Osteoblast (primary cell): ENCODE measurements around the gene SEMA5B. TPM values are rescaled to one million over a fixed set of nuclear protein-coding genes. Genes with fewer than 3 reads are reported as not detected.

Experiments
- DNase-seq: peaks from one replicate; pipeline ENCODE4 v3.0.0; 2011; ENCODE audit warnings: low spot score, mixed read lengths; ENCODE audit not compliant: insufficient read length; ENCODE audit errors: missing footprints
- H2AFZ ChIP-seq: 2 replicates; pipeline ENCODE4 v1.6.0; 2011; ENCODE audit warnings: mild to moderate bottlenecking, low read length
- H3K27ac ChIP-seq: 2 replicates; pipeline ENCODE4 v1.5.1; 2011; ENCODE audit warnings: mild to moderate bottlenecking, low read depth, low read length, moderate library complexity
- H3K27me3 ChIP-seq: 2 replicates; pipeline ENCODE4 v1.6.0; 2012; ENCODE audit warnings: mild to moderate bottlenecking, control low read depth, inconsistent platforms, low read length, moderate library complexity; ENCODE audit not compliant: insufficient read depth
- H3K36me3 ChIP-seq: 2 replicates; pipeline ENCODE4 v1.5.1; 2011; ENCODE audit warnings: mild to moderate bottlenecking, low read length, control low read depth, moderate library complexity; ENCODE audit not compliant: insufficient read depth
- H3K4me1 ChIP-seq: 2 replicates; pipeline ENCODE4 v1.5.1; 2011; ENCODE audit warnings: mild to moderate bottlenecking, low read length, control low read depth, moderate library complexity; ENCODE audit not compliant: insufficient read depth
- H3K4me2 ChIP-seq: 2 replicates; pipeline ENCODE4 v1.6.0; 2011; ENCODE audit warnings: mild to moderate bottlenecking, low read length; ENCODE audit not compliant: insufficient read depth
- H3K4me3 ChIP-seq: fragments of 200-600 bp; sonication (generic); 3 replicates; pipeline ENCODE4 v1.5.1; 2012; ENCODE audit warnings: mild to moderate bottlenecking, low read length, inconsistent platforms; ENCODE audit not compliant: insufficient read depth
- H3K79me2 ChIP-seq: 2 replicates; pipeline ENCODE4 v1.6.0; 2012; ENCODE audit warnings: mild to moderate bottlenecking, low read length, control low read depth, inconsistent platforms; ENCODE audit not compliant: insufficient read depth
- H3K9me3 ChIP-seq: 2 replicates; pipeline ENCODE4 v1.5.1; 2011; ENCODE audit warnings: low read depth, low read length, control low read depth
- H4K20me1 ChIP-seq: 2 replicates; pipeline ENCODE4 v1.6.0; 2012; ENCODE audit warnings: mild to moderate bottlenecking, low read length, control low read depth; ENCODE audit not compliant: insufficient read depth
- CTCF ChIP-seq: IDR thresholded peaks from 2 replicates; pipeline ENCODE4 v1.5.1; 2011; ENCODE audit warnings: mild to moderate bottlenecking, low read depth, low read length, moderate library complexity; ENCODE audit errors: extremely low read depth
- total RNA-seq: library from RNA; depleted of rRNA; stranded (reverse); fragments of >200 nt; gene quantifications from 2 replicates; pipeline ENCODE4 v1.2.3, GENCODE V29; 2012

The SEMA5B gene
- total RNA-seq, 1 donor: not detected

- Histone ChIP-seq H3K4me2 (no peak overlapping the region), H3K27ac (no peak overlapping the region), H3K79me2 (no peaks in the 10 kb centered on the region), H3K4me1 (no peaks in the 10 kb centered on the region), H3K36me3 (no peaks in the 10 kb centered on the region), H3K27me3 (peaks cover 59% of the 10 kb centered on the region), H3K9me3 (no peaks in the 10 kb centered on the region), H4K20me1 (no peaks in the 10 kb centered on the region), H2AFZ (no peak overlapping the region), H3K4me3 (no peak overlapping the region)
- DNase-seq: no peak
- TF ChIP-seq CTCF: no peak
Measured at GRCh38 chr3:123006609-123007008, 21.0 kb downstream of the SEMA5B start.

- Histone ChIP-seq H3K4me2 (no peak overlapping the region), H3K4me3 (no peak overlapping the region), H2AFZ (no peak overlapping the region), H3K27me3 (peaks cover 70% of the 10 kb centered on the region), H3K36me3 (no peaks in the 10 kb centered on the region), H3K27ac (no peak overlapping the region), H3K9me3 (no peaks in the 10 kb centered on the region), H4K20me1 (no peaks in the 10 kb centered on the region), H3K4me1 (no peaks in the 10 kb centered on the region), H3K79me2 (no peaks in the 10 kb centered on the region)
- no peak for DNase-seq
- no peak for TF ChIP-seq CTCF
Measured at GRCh38 chr3:123005291-123005690, 22.3 kb downstream of the SEMA5B start.

GRCh38 chr3:123004201-123004918 lies 23.2 kb downstream of the SEMA5B start:
- no peaks in the 10 kb centered on the region for H4K20me1 ChIP-seq
- no peaks in the 10 kb centered on the region for H3K79me2 ChIP-seq
- H2AFZ ChIP-seq: no peak overlapping the region
- H3K4me2 ChIP-seq: no peak overlapping the region
- no peak overlapping the region for H3K27ac ChIP-seq
- H3K36me3 ChIP-seq: no peaks in the 10 kb centered on the region
- H3K4me1 ChIP-seq: no peaks in the 10 kb centered on the region
- peaks cover 69% of the 10 kb centered on the region for H3K27me3 ChIP-seq
- no peaks in the 10 kb centered on the region for H3K9me3 ChIP-seq
- H3K4me3 ChIP-seq: no peak overlapping the region
- no peak for TF ChIP-seq CTCF
- DNase-seq: no peak

GRCh38 chr3:123002749-123003497 lies 24.6 kb downstream of the SEMA5B start:
- DNase-seq: no peak
- H3K4me2 ChIP-seq: no peak overlapping the region
- no peak overlapping the region for H2AFZ ChIP-seq
- H3K36me3 ChIP-seq: no peaks in the 10 kb centered on the region
- no peak overlapping the region for H3K27ac ChIP-seq
- H3K27me3 ChIP-seq: peaks cover 65% of the 10 kb centered on the region
- no peaks in the 10 kb centered on the region for H3K4me1 ChIP-seq
- TF ChIP-seq CTCF: no peak
- H3K9me3 ChIP-seq: no peaks in the 10 kb centered on the region
- H3K4me3 ChIP-seq: no peak overlapping the region
- no peaks in the 10 kb centered on the region for H4K20me1 ChIP-seq
- H3K79me2 ChIP-seq: no peaks in the 10 kb centered on the region
